HG03025 (cell line): ENCODE measurements around the gene GSTM1.
"Not testable (repeated sequence)": the region's sequence is repeated elsewhere in the genome, so short reads cannot be mapped to it uniquely, and the experiment has no call there.

Source experiments
- ATAC-seq: cut with Tn5 transposase; IDR thresholded peaks from one replicate; pipeline ENCODE4 v1.9.1; 2021; ENCODE audit warnings: mild to moderate bottlenecking, moderate library complexity; ENCODE audit not compliant: unreplicated experiment, low FRiP score

GSTM1 gene

GRCh38 chr1:109659997-109660690 lies 27.5 kb upstream of the GSTM1 start:
- no peak for ATAC-seq

DNA sequence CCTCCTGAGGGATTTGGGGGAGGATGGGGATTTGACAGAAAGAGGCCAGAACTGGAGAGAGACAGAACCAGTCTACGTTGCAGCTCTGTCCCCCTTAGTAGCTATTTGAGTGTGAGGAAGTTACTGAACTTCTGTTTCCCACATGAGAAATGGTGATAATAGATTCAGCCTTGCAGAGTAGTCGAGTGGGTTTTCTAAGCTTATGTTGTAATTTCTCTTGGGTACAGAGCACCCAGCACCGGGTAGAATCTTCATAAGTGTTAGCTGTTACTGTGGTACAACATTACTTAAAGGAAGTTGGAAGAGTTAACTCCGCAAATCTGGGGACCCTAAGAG lies 27.0 kb upstream of the GSTM1 start:
- not testable (repeated sequence) for ATAC-seq

DNA sequence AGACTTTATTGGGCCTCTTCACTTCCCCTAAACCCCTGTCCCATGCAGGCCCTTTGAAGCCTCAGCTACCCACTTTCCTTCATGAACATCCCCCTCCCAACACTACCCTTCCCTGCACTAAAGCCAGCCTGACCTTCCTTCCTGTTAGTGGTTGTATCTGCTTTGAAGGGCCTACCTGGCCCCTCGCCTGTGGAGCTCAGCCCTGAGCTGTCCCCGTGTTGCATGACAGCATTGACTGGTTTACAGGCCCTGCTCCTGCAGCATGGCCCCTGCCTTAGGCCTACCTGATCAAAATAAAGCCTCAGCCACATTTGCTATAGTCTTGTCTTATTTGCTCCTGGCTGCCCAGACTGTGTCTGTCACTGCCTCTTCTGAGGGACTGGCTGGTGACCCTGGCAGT lies 26.2 kb upstream of the GSTM1 start:
- ATAC-seq = no peak

DNA sequence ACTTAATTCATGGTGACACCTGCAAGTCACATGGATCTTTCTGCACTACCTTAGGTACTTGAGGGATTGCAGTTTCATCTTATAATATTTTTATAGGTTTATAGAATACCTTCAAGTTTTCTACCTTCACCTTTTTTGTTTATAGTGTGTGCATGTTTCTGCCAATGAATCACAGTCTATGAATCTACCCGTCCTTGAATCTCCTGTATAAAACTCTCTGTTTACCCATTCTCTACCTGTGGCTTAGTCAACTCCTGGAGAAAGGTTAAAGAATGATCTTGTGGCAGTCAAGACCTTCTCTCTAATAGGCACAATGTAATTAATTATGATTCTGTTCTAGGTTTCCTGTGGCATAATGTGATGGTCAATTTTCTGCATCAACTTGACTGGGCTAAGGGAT lies 22.9 kb upstream of the GSTM1 start:
- ATAC-seq = no peak

- ATAC-seq = peak; percentile 66
Measured at GRCh38 chr1:109667452-109668122, 20.0 kb upstream of the GSTM1 start, which contains the start of gene GSTM2. Gene GSTM2 (plus strand): TSS chr1:109668057. CDS start chr1:109668116, 59 bp downstream.

GRCh38 chr1:109668123-109668775 lies 19.4 kb upstream of the GSTM1 start:
- ATAC-seq = no peak

DNA sequence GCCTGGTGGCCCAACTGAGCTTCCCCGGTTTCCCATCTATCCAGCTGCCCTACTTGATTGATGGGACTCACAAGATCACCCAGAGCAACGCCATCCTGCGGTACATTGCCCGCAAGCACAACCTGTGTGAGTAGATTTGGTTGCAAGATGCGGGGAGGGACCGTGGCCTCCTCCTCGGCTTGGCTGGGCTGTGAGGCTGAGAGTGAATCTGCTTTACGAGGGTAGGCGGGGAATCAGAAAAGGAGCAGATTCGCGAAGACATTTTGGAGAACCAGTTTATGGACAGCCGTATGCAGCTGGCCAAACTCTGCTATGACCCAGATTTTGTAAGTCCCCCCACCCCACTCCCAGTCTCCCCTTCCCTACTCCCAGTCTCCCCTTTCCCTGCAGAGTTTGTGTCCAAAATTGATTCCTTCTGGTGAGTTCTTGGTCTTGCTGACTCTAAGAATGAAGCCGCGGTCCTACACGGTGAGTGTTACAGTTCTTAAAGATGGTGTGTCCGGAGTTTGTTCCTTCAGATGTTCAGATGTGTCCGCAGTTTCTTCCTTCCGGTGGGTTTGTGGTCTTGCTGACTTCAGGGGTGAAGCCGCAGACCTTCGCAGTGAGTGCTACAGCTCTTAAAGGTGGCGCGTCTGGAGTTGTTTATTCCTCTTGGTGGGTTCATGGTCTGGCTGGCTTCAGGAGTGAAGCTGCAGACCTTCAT lies 18.2 kb upstream of the GSTM1 start:
- ATAC-seq = no peak

DNA sequence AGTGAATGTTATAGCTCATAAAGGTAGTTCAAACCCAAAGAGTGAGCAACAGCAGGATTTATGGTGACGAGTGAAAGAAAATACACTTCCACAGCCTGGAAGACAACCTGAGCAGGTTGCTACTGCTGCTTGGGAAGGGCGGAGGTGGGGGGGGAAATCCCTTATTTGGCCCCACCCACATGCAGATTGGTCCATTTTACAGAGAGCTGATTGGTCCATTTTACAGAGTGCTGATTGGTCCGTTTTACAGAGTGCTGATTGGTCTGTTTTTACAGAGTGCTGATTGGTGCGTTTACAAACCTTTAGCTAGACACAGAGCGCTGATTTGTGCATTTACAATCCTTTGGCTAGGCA lies 17.7 kb upstream of the GSTM1 start:
- ATAC-seq = not testable (repeated sequence)

- no peak for ATAC-seq
Measured at GRCh38 chr1:109671067-109671466, 16.6 kb upstream of the GSTM1 start.

- not testable (repeated sequence) for ATAC-seq
Measured at GRCh38 chr1:109673861-109674260, 13.8 kb upstream of the GSTM1 start.

DNA sequence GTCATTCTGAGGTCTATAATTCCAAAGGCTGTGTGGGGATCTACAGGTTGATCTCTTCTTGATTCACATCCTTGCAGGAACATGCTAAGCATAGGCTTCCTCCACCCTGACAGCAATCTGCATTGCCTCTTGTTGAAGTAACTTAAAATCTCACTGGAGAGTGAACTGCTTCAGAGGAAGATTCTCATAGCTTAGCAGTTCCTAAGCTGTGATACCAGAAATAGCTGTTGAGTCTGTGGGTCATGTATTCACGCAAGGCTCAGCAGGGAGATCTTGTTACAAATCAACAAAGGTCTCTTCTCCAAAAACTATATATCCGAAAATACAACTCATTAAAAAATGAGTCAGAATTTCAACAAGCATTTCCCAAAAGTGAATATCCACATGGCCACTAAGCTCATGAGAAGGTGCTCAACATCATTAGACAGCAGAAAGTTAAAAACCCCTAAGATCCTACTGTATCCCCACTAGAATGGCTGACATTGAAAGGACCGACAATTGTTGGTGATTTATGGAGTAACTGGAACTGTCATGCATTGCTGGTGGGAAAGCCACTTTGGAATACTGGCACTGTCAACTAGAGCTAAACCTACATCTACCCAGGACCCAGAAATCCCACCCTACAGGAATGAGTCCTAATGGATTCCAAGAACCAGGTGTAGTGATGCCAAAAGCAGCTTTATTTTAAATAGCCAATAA lies 10.8 kb upstream of the GSTM1 start:
- not testable (repeated sequence) for ATAC-seq

DNA sequence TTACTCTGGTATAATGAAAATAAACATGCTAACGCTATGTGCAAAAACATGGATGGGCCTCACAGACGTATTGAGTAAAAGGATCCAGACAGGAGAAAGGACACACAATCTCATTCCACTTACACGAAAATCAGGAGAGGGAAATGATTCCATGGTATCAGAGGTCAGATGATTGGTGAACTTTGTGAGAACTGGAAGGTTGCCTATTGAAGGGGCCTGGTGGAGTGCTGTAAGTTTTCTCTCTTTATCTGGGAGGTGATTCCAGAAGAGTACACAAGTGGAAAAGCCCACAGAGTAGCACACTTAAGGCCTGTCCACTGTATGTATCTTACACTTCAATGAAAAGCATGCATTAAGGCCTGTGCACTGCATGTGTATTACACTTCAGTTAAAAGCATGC lies 10.2 kb upstream of the GSTM1 start:
- no peak for ATAC-seq

- ATAC-seq = not testable (repeated sequence)
Measured at GRCh38 chr1:109678637-109679036, 9.0 kb upstream of the GSTM1 start.

DNA sequence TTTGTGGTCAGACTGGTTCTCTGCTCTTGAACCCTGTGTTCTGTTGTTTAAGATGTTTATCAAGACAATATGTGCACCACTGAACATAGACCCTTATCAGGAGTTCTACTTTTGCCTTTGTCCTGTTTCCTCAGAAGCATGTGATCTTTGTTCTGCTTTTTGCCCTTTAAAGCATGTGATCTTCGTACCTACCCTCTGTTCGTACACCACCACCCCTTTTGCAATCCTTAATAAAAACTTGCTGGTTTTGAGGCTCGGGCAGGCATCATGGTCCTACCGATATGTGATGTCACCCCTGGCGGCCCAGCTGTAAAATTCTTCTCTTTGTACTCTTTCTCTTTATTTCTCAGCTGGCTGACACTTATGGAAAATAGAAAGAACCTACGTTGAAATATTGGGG lies 2.8 kb upstream of the GSTM1 start:
- ATAC-seq = not testable (repeated sequence)

DNA sequence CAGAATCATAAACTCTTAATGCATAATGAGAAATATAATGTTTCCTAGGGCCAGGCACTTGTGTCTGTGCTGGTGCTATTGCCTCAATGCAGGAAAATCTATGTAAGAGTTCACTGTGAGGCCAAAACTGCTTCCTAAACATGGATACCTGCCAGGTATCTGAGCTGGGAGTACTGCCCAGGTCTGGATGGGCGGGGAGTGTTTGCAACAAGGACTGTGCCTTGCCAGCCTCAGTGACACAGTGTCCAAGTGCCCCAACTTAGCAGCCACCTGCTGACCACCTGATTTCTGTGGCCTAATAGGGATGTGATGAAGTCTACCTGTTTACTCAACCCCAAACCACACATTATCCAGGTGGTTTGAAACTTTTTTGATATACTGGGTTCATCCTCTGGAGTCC lies 2.2 kb upstream of the GSTM1 start:
- ATAC-seq = not testable (repeated sequence)

- ATAC-seq = not testable (repeated sequence)
Measured at GRCh38 chr1:109685890-109686289, 1.7 kb upstream of the GSTM1 start.

DNA sequence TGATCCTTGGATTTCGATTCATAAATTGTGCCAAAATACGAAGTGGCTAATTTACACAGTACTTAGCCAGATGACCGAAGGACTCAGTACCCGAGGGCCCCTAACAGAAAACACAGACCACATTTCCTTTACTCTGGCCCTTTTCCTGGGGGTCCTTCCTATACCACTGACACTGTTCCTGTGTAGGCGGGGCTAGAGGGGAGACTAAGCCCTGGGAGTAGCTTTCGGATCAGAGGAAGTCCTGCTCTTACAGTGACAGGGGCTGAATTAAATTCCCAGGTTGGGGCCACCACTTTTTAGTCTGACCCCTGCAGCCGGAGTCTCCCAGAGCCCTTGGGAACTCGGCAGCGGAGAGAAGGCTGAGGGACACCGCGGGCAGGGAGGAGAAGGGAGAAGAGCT lies 508 bp upstream of the GSTM1 start:
- not testable (repeated sequence) for ATAC-seq

GRCh38 chr1:109689844-109690405 lies 2.3 kb downstream of the GSTM1 start:
- no peak for ATAC-seq

DNA sequence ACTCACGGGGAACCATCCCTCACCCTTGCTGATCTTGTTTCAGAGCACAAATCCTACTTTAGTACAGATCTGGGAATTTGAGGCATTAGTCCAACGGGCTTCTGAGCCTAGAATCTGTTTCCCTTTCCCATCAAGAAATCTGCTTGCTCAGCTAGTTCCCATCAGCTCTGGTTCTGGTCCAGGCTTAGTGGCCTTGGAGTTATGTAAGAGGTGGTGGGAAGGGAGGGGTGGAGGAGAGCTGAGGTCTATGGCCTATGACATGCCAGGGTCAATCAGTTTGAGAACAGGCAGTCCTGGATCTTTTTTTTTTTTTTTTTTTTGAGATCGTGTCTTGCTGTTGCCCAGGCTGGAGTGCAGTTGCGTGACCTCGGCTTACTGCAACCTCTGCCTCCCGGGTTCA lies 4.1 kb downstream of the GSTM1 start:
- ATAC-seq = no peak

DNA sequence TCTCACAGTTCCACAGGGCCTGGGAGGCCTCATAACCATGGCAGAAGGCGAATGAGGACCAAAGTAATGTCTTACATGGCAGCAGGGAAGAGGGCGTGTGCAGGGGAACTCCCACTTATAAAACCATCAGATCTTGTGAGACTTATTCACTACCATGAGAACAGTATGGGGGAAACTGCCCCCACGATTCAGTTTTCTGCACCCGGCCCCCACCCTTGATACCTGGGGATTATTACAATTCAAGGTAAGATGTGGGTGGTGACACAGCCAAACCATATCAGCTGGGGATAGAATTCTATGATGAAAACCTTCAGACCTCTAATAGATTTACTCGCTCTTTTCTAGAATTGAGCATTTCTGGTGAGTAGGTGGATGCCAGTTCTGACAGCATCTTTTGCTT lies 6.8 kb downstream of the GSTM1 start:
- ATAC-seq = not testable (repeated sequence)
